ENCODE data around the gene MIF4GD.

- TF ChIP-seq, protein P1, sequence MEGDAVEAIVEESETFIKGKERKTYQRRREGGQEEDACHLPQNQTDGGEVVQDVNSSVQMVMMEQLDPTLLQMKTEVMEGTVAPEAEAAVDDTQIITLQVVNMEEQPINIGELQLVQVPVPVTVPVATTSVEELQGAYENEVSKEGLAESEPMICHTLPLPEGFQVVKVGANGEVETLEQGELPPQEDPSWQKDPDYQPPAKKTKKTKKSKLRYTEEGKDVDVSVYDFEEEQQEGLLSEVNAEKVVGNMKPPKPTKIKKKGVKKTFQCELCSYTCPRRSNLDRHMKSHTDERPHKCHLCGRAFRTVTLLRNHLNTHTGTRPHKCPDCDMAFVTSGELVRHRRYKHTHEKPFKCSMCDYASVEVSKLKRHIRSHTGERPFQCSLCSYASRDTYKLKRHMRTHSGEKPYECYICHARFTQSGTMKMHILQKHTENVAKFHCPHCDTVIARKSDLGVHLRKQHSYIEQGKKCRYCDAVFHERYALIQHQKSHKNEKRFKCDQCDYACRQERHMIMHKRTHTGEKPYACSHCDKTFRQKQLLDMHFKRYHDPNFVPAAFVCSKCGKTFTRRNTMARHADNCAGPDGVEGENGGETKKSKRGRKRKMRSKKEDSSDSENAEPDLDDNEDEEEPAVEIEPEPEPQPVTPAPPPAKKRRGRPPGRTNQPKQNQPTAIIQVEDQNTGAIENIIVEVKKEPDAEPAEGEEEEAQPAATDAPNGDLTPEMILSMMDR (conservative IDR thresholded peaks at IDR 0.05; ENCODE audit: low read depth, low read length), result no peak
- TF ChIP-seq POLR2A (IDR thresholded peaks at IDR 0.05; ENCODE audit: low read depth, low read length), result no peak
- no peak for TF ChIP-seq RAD21 (IDR thresholded peaks at IDR 0.05; ENCODE audit: low read length)
- no peak for TF ChIP-seq NFE2L2 (IDR thresholded peaks at IDR 0.05; ENCODE audit: low read depth, low read length)
- no peak for TF ChIP-seq MXI1 (IDR thresholded peaks at IDR 0.05; ENCODE audit: borderline replicate concordance, low read depth, low read length)
- TF ChIP-seq, protein P2, sequence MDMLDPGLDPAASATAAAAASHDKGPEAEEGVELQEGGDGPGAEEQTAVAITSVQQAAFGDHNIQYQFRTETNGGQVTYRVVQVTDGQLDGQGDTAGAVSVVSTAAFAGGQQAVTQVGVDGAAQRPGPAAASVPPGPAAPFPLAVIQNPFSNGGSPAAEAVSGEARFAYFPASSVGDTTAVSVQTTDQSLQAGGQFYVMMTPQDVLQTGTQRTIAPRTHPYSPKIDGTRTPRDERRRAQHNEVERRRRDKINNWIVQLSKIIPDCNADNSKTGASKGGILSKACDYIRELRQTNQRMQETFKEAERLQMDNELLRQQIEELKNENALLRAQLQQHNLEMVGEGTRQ (IDR thresholded peaks at IDR 0.05; ENCODE audit: low read depth, low read length), result no peak
- TF ChIP-seq, protein P3, sequence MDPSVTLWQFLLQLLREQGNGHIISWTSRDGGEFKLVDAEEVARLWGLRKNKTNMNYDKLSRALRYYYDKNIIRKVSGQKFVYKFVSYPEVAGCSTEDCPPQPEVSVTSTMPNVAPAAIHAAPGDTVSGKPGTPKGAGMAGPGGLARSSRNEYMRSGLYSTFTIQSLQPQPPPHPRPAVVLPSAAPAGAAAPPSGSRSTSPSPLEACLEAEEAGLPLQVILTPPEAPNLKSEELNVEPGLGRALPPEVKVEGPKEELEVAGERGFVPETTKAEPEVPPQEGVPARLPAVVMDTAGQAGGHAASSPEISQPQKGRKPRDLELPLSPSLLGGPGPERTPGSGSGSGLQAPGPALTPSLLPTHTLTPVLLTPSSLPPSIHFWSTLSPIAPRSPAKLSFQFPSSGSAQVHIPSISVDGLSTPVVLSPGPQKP (IDR thresholded peaks at IDR 0.05; ENCODE audit: borderline replicate concordance, low read depth, low read length), result no peak
- TF ChIP-seq SMC3 (IDR thresholded peaks at IDR 0.05; ENCODE audit: low read depth, low read length), result no peak
- TF ChIP-seq FOS (IDR thresholded peaks at IDR 0.05; ENCODE audit: low read depth, low read length), result no peak
- TF ChIP-seq CHD1 (IDR thresholded peaks at IDR 0.05; ENCODE audit: low read depth, low read length), result no peak
- TF ChIP-seq BHLHE40 (IDR thresholded peaks at IDR 0.05; ENCODE audit: low read depth, low read length), result no peak
- TF ChIP-seq CEBPB (IDR thresholded peaks at IDR 0.05; ENCODE audit: low read depth, low read length), result no peak
Observed at GRCh38 chr17:75232786-75233185, 38.2 kb downstream of the MIF4GD start.

All from IMR-90 (cell line).